ENCODE results near the gene PIH1D1.

GRCh38 chr19:49492573-49493405, 41.2 kb upstream of the PIH1D1 start:
- TF ChIP-seq YY1 (IDR thresholded peaks at IDR 0.05) (no peak), CTCF (IDR thresholded peaks at IDR 0.05; ENCODE audit: low read depth, low read length, missing input control) (no peak)
